ENCODE data around the gene HIC1. TPM values are rescaled to one million over a fixed set of nuclear protein-coding genes. Genes with fewer than 3 reads are reported as not detected.

The HIC1 gene
- total RNA-seq, 1 donor from 2014 or later: 1.3 TPM

DNA sequence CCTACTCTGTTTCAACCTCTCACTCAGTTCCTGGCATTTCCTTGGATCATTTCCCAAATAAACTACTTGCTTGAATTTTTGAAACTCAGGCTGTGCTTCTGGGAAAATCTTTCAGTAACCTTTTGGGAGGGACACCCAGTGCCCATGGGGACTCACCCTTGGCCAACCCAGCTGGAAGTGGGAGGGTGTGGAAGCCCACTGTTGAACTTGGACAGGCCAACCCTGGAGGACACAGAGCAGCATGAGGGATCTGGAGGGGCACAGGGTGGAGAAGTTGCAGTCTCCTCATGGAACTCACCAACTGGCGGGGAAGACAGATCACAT is 40.9 kb upstream of the HIC1 start:
- TF ChIP-seq, protein P1, sequence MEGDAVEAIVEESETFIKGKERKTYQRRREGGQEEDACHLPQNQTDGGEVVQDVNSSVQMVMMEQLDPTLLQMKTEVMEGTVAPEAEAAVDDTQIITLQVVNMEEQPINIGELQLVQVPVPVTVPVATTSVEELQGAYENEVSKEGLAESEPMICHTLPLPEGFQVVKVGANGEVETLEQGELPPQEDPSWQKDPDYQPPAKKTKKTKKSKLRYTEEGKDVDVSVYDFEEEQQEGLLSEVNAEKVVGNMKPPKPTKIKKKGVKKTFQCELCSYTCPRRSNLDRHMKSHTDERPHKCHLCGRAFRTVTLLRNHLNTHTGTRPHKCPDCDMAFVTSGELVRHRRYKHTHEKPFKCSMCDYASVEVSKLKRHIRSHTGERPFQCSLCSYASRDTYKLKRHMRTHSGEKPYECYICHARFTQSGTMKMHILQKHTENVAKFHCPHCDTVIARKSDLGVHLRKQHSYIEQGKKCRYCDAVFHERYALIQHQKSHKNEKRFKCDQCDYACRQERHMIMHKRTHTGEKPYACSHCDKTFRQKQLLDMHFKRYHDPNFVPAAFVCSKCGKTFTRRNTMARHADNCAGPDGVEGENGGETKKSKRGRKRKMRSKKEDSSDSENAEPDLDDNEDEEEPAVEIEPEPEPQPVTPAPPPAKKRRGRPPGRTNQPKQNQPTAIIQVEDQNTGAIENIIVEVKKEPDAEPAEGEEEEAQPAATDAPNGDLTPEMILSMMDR (IDR thresholded peaks at IDR 0.05; ENCODE audit: insufficient read depth, low read length, severe bottlenecking): no peak
- Histone ChIP-seq H3K4me3 (ENCODE audit: low read depth, low read length) (no peak overlapping the region), H3K36me3 (ENCODE audit: control insufficient read depth, insufficient read depth, low read length) (no peaks in the 10 kb centered on the region), H3K27me3 (ENCODE audit: control insufficient read depth, insufficient read depth, low read length) (no peaks in the 10 kb centered on the region)
- no peak for DNase-seq (ENCODE audit: low read depth)
- FAIRE-seq: no peak

DNA sequence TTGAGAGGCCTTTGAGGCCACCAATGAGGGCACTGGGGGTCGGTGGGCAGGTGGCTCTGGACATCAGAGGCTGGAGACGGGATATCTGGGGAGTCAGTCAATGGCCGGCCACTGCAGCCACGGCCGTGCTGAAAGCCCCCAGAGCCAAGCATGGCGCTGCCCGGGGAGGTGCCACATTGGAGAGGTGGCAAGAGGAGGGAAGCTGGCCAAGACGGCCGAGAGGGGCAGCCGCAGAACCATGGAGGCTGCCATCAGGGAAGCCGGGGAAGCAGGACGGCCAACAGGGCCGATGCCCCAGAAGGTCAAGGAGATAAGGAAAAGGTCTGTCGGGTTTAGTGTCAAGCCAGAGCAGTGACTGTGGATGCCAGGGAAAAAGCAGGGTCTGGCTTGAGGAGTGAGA is 39.6 kb upstream of the HIC1 start:
- DNase-seq (ENCODE audit: low read depth) (no peak), FAIRE-seq (no peak)
- TF ChIP-seq, protein P1 (IDR thresholded peaks at IDR 0.05; ENCODE audit: insufficient read depth, low read length, severe bottlenecking): no peak
- Histone ChIP-seq H3K27me3 (ENCODE audit: control insufficient read depth, insufficient read depth, low read length) (peaks cover 2% of the 10 kb centered on the region), H3K4me3 (ENCODE audit: low read depth, low read length) (no peak overlapping the region), H3K36me3 (ENCODE audit: control insufficient read depth, insufficient read depth, low read length) (no peaks in the 10 kb centered on the region)

DNA sequence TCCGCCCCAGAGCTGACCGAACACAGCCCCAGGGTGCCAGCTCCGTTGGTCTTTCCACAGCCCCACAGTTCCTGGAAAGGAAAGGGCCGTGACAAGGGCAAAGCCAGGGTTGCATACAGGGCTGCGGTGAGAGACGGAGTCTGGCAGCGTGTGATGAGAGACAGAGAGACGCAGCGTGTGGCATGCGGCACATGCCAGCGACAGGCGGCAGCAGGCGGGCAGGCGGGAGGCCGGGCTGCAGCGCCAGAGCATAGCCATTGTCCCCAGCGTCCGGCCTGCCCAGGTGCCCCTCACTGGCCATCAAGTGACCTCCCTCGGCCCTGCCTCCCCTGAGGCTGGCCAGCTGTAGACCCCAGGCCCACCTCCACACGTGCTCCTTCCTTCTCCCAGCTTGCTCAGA is 38.4 kb upstream of the HIC1 start:
- no peak overlapping the region for H3K4me3 ChIP-seq (ENCODE audit: low read depth, low read length)
- H3K36me3 ChIP-seq (ENCODE audit: control insufficient read depth, insufficient read depth, low read length): no peaks in the 10 kb centered on the region
- peaks cover 5% of the 10 kb centered on the region for H3K27me3 ChIP-seq (ENCODE audit: control insufficient read depth, insufficient read depth, low read length)
- DNase-seq (ENCODE audit: low read depth) (no peak), FAIRE-seq (no peak)
- TF ChIP-seq, protein P1 (IDR thresholded peaks at IDR 0.05; ENCODE audit: insufficient read depth, low read length, severe bottlenecking): no peak

DNA sequence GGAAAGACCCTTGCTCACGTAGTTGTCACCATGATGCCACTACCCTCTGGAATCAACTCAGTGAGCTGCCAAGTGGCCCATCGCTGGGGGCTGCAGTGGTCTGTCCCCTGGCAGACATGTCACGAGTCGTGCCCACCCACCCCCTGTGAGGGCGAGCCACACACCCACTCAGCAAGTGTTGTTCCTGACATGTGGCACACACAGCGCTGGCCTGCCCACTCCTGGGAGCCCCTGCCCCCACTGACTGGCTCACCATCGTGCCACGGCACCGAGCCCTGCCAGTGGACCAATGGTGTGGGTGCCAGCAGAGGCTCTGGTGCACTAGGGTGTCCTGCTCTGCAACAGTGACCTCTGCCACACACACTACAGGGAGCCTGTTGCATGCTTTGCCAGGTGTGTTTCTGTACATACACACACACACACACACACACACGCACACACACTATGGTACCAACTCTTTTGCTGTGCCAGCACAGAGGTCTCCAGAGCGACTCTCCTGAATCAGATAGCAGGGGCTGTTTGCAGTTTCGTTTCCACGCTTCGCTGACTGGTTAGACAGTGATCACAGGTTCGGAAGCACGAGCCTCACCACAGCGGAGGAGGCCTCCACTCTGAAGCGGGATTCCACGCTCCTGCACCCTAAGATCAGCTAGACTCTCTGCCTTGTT is 37.5 kb upstream of the HIC1 start:
- peaks cover 5% of the 10 kb centered on the region for H3K27me3 ChIP-seq (ENCODE audit: control insufficient read depth, insufficient read depth, low read length)
- no peak for DNase-seq (ENCODE audit: low read depth)
- H3K4me3 ChIP-seq (ENCODE audit: low read depth, low read length): no peak overlapping the region
- H3K36me3 ChIP-seq (ENCODE audit: control insufficient read depth, insufficient read depth, low read length): no peaks in the 10 kb centered on the region
- TF ChIP-seq, protein P1 (IDR thresholded peaks at IDR 0.05; ENCODE audit: insufficient read depth, low read length, severe bottlenecking): no peak
- no peak for FAIRE-seq

DNA sequence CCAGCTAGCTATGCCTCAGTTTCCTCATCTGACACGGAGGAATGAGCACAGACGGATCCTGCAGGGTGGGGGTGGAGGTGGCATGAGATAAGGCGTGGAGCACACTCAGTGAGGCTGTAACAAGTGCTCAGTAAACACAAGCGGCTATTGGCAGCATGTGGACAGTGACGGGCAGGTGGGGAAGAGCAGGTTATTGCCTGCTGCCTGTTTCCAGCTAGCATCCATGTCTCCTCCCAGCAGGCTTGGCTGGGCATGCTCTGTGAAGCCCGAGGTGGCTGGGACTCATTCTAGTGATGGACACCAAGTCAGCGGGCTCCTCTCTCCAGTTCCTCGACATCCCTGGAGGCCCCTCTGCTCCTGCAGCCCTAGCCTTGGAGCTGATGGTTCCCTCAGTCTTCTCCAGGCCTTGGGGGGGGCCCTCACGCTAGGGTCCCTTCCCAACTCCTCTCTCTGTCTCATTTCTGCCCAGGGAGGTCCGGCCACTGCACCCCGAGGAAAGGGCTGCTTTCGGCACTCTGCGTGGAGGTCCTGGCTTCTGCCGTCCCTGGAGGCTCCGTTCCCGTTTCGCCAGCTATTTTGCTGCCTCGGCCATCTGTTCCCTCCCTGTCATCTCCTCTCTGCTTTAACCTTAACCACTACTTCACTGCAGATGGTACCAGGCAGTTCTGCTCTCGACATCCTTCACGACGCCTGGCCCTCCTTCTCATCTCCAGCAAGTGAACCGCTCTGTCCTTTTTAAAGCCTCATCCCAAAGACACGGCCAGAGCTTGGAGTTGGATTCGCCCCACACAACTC is 36.0 kb upstream of the HIC1 start:
- H3K36me3 ChIP-seq (ENCODE audit: control insufficient read depth, insufficient read depth, low read length): no peaks in the 10 kb centered on the region
- DNase-seq (ENCODE audit: low read depth) (no peak), FAIRE-seq (no peak)
- TF ChIP-seq, protein P1 (IDR thresholded peaks at IDR 0.05; ENCODE audit: insufficient read depth, low read length, severe bottlenecking): no peak
- H3K27me3 ChIP-seq (ENCODE audit: control insufficient read depth, insufficient read depth, low read length): peaks cover 6% of the 10 kb centered on the region
- H3K4me3 ChIP-seq (ENCODE audit: low read depth, low read length): no peak overlapping the region
